GM23248 (cell line): ENCODE measurements around the gene POR.

Experiments used
- EZH2 ChIP-seq: fragments of 200-600 bp; sonication (generic); IDR thresholded peaks from 2 replicates; pipeline ENCODE4 v1.6.1; 2018; ENCODE audit warnings: antibody characterized with exemption, mild to moderate bottlenecking; ENCODE audit not compliant: insufficient read depth, poor library complexity, severe bottlenecking
- EZH2phosphoT487 ChIP-seq: fragments of 200-600 bp; sonication (generic); IDR thresholded peaks from 2 replicates; pipeline ENCODE4 v1.6.1; 2018; ENCODE audit warnings: antibody characterized with exemption, moderate library complexity, mild to moderate bottlenecking, low read depth; ENCODE audit not compliant: insufficient read depth

- TF ChIP-seq EZH2 (no peak), EZH2phosphoT487 (no peak)
Measured at GRCh38 chr7:75968561-75969001, 53.6 kb downstream of the POR start.
